NCI-H1105 treated with DMSO at 0.1 percent for 48 hours (cell line): ENCODE results near the gene GHR.
A peak's percentile ranks its signal among the peaks of the same experiment; 100 is the strongest.

Experiments used
- DNase-seq: peaks from one replicate; lab custom pipeline; 2025; lab: John Stamatoyannopoulos, UW

GHR gene

GRCh38 chr5:42462083-42462482 lies 38.8 kb downstream of the GHR start:
- no peak for DNase-seq

DNA sequence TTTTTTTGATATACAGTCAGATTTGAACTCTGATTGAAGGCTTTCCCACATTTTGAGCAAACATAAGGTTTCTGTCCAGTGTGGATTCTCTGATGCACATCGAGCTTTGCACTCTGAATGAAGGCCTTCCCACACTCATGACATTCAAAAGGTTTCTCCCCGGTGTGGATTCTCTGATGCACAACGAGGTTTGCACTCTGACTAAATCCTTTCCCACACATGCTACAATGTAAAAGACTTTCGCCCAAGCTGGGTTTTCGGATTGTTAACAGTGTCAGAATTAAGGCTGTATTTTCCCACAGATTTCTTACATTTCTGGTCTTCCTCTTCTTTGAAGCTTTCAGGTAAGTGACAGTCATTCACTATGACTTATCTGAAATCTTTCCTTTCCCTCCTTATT lies 44.3 kb downstream of the GHR start:
- no peak for DNase-seq

- DNase-seq: no peak
These were observed 44.8 kb downstream of the GHR start for GRCh38 chr5:42467981-42468524.

- no peak for DNase-seq
These were observed 60.4 kb downstream of the GHR start for GRCh38 chr5:42483472-42484154.

- DNase-seq: no peak
These were observed 63.8 kb downstream of the GHR start for GRCh38 chr5:42487077-42487476.

- no peak for DNase-seq
These were observed 64.6 kb downstream of the GHR start for GRCh38 chr5:42487821-42488220.

GRCh38 chr5:42490831-42491230 lies 67.6 kb downstream of the GHR start:
- DNase-seq: no peak

GRCh38 chr5:42491699-42492098 lies 68.5 kb downstream of the GHR start:
- DNase-seq: no peak

DNA sequence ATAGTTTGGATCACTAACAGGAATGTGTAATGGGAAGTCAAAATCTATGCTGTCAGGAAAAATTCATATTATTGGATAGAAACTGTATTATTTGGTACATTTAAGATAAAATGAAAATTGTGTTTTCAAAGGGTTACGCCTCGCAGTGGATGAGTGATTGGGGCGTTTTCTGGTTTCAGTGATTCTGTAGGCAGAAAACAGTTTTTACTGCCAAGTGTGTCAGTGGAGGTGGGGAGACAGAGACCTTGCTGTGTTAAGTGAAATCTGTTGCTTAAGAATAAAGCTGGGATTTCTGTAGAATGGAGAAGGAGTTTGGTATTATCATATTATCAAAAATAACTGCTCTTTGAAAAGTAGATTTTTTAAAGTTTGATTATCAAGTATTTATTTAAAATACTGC lies 69.7 kb downstream of the GHR start:
- DNase-seq: no peak

DNA sequence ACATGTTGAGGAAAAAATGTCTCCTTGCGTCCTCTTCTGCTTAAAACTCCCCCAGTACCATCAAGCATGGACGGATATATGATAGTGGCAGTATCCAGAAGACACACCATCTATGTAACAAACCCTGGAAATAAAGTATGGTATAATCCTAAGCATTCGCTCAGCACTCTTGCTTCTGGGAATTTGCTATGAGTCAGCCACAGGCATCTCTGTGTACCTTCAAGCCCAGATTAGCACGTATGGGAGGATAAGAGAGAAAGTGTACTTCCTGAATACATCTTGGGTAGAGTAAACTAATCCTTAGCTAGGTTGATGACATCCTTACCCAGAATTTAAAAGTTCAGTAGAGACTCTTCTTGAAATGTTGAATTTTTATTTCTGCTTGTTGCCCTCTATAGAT lies 71.2 kb downstream of the GHR start:
- DNase-seq: no peak

- DNase-seq: no peak
These were observed 72.7 kb downstream of the GHR start for GRCh38 chr5:42495914-42496313.

DNA sequence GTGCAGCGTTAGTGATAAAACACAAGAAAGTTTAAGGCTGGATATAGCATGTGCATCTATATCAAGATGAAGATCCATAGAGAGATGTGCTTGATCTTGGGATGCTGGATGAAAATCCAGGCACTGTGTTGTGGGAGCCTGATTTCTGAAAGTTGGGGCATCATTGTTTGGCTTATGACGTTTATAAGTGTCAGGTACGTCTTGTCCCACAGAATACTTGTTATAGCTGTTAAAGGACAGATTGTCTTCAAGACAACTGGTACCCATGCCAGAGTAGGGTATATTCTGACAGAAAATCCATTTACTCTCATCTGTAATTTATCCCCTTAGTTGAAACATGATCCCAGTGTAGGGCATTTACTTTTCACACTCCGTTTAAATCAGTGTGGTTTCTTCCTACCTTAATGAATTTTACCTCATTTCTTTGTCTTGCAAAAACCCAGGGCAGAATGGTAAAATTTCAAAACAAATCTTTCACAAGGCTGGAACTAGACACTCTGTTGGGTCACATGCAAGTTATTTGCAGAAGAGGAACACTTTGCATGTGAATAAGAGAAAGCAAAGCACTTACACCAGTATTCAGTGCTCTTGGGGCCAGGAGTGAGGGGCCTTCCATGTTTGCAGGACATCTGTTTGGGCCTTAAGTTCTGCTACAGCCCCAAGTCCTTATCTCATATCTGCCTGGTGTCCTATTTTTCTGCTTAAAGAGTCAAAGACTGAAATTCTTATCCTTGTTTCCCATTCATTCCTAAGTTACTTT lies 73.3 kb downstream of the GHR start:
- DNase-seq: no peak

- DNase-seq: no peak
These were observed 74.8 kb downstream of the GHR start for GRCh38 chr5:42498000-42498399.

DNA sequence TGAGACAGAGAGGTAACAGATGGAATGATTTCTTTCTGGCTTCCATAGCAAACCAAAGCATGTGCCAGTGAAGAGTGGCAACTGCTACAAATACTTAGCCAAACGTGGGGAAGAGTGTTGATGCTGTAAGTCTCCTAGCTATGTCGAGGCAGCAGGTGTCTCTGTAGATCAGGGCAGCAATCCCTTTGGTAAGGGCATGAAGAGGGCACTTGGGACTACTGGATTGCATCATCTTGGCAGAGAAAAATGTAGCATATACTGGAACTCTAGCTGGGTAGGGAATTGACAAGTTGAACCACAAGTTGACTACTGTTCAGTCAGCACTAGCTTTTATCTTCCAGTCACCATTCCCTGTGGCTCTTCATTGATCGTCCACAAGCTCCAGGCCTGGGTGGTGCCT lies 75.8 kb downstream of the GHR start:
- DNase-seq: no peak

DNA sequence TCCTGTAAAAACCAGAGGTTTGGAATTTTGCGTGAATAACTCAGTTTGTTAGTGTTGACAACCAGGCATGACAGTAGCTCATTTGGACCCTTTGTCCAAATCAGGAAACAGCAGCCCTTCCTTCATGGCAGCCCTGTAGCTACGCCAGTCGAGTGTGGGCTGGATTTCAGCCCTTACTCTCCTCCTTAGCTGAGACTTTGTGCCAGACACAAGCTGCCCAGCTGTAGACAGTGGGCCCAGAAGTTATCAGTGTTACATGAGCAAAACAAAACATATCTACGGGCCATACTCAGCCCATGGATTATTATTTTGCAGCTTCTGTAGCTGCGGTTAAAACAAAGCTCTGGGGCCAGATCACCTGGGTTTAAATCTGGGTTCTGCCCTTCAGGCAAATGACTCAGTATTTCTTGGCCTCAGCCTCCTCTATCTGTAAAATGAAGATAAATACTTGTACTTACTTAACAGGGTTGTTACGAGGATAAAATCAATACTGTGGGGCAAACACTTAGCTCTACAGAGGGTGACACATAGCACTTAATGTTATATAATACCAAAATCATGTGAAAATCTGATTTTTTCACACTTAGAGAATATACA lies 76.9 kb downstream of the GHR start:
- DNase-seq: no peak

- DNase-seq: no peak
These were observed 79.6 kb downstream of the GHR start for GRCh38 chr5:42502613-42503470.

DNA sequence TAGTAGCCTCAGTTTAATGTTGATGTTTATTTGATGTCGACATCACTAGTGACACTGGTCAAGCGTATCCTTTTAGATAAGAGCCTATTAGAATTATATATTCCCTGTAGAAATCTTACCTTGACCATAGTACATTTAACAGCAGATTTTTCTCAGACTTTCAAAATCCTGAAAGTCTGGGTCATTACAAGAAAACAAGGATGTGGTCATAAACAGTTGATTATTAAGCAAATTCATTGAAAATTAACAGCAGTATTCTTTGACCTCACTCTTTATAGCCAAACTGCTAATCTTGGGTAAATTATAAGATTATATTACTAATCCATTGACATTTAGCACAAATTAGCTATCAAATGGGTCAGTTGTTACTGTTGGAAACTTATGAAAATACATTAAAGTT lies 83.4 kb downstream of the GHR start:
- DNase-seq: no peak

DNA sequence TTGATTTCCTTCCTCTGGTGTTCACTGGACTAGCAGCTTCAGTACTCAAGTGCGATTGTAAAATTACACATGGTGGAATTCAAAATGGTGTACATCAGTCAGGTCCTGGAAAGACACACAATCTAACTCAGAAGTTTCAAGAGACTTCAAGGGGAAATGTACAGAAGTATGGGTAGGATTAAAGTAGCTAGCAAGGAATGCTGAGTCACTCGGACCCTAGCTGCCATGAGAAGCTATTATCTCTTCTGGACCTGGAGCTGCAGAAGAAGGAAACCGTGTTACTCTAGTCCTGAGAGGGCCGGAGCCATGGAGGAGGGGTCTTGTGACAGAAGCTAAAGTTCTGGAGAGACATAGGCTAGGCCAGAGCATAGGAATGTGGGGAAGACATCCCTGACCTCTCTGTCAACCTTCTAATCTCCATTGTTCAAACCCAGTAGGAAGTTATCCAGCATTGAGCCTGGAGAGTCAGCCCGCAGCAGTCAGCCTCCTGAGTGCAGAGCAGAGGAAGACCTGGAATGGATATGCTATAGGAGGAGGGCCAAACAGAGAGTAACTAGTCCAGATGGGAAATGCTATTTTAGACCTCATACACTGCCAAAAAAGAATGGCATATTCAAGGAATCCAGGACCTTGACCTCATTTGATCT lies 84.3 kb downstream of the GHR start:
- DNase-seq: no peak

DNA sequence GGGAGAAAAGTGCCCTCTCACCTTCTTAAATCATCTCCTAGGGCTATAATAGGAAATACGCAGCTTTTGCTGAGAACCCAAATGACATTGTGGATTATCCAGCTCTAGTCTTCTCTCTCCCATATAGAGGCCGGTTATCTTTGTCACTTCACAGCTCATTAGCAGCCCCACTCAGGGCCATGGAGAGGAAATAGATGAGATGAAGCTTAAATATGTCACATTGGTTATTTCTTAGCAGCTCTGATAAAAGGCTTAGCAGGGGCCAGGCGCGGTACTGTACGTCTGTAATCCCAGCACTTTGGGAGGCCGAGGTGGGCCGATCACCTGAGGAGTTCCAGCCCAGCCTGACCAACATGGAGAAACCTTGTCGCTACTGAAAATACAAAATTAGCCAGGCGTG lies 90.0 kb downstream of the GHR start:
- no peak for DNase-seq

- DNase-seq: peak; percentile 12
These were observed 91.5 kb downstream of the GHR start for GRCh38 chr5:42514754-42515153.

DNA sequence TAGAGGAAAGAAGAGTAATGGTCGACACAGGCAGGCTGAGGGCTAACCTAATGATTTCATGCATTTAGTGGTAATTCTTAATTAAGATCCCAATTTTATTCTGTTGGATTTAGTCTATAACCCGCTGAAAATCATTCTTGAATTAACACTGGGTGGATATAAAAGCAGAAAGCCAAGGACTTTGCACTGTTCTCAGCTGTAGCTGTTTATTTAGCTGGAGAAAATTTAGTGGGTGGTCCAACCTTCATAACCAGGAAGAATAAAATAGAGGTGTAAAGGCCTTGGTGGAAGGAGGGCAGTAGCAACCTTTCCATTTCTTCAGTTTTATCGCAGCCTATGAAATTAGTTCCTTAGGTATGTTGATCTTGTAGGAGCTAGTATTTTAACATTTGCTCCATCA lies 92.3 kb downstream of the GHR start:
- DNase-seq: no peak
